Activated B cell treated with CpG ODN at 0.5 μM for 24 hours (primary cell): Measurements from ENCODE around the gene TEX11. TPM values are rescaled to one million over a fixed set of nuclear protein-coding genes. Genes with fewer than 3 reads are reported as not detected.
"Not testable (repeated sequence)": the region's sequence is repeated elsewhere in the genome, so short reads cannot be mapped to it uniquely, and the experiment has no call there.

ENCODE experiments used
- ATAC-seq: fragments of 200-7000 bp; cut with Tn5 transposase; one replicate; pipeline ENCODE4 v1.10.0; 2021; ENCODE audit warnings: low read depth, mild to moderate bottlenecking, moderate library complexity
- CTCF ChIA-PET: fragments of 350-600 bp; sonication (Branson Sonifier 250); formaldehyde crosslinking; loops from one replicate; lab custom pipeline; 2021; ENCODE audit warnings: antibody characterized with exemption; lab: Charles Lee
- POLR2A ChIA-PET: fragments of 350-600 bp; sonication (Branson Sonifier 250); formaldehyde crosslinking; loops from one replicate; lab custom pipeline; 2021; ENCODE audit warnings: antibody characterized with exemption; lab: Charles Lee
- DNase-seq: peaks from one replicate; pipeline ENCODE4 v3.0.0; 2022
- H3K27ac Mint-ChIP-seq: one replicate; pipeline ENCODE4 v1.8.0; 2020; ENCODE audit warnings: mixed read lengths
- H3K27me3 Mint-ChIP-seq: one replicate; pipeline ENCODE4 v1.8.0; 2021; ENCODE audit warnings: mixed read lengths
- H3K36me3 Mint-ChIP-seq: one replicate; pipeline ENCODE4 v1.8.0; 2021; ENCODE audit warnings: low read depth, mixed read lengths
- H3K4me1 Mint-ChIP-seq: one replicate; pipeline ENCODE4 v1.8.0; 2021; ENCODE audit warnings: mixed read lengths
- H3K4me3 Mint-ChIP-seq: one replicate; pipeline ENCODE4 v1.8.0; 2020; ENCODE audit warnings: mild to moderate bottlenecking, mixed read lengths
- H3K9me3 Mint-ChIP-seq: one replicate; pipeline ENCODE4 v1.8.0; 2020; ENCODE audit warnings: mixed read lengths
- intact Hi-C: fragments of 100-400 bp; cut with micrococcal nuclease; formaldehyde crosslinking; loops from one replicate; pipeline ENCODE4 v1.15.1; 2024
- total RNA-seq: library from RNA; stranded (reverse); gene quantifications from 2 replicates; pipeline ENCODE4 v1.2.3, GENCODE V29; 2022
- TF ChIP-seq, protein P1 (sequence below): fragments of 200-600 bp; IDR thresholded peaks from one replicate; pipeline ENCODE4 v1.8.0; 2022; ENCODE audit warnings: antibody characterized with exemption, mild to moderate bottlenecking

TEX11 gene
- total RNA-seq, 1 donor from 2014 or later: not detected

- peaks cover 3% of the 10 kb centered on the region for H3K4me1 Mint-ChIP-seq
- TF ChIP-seq, protein P1, sequence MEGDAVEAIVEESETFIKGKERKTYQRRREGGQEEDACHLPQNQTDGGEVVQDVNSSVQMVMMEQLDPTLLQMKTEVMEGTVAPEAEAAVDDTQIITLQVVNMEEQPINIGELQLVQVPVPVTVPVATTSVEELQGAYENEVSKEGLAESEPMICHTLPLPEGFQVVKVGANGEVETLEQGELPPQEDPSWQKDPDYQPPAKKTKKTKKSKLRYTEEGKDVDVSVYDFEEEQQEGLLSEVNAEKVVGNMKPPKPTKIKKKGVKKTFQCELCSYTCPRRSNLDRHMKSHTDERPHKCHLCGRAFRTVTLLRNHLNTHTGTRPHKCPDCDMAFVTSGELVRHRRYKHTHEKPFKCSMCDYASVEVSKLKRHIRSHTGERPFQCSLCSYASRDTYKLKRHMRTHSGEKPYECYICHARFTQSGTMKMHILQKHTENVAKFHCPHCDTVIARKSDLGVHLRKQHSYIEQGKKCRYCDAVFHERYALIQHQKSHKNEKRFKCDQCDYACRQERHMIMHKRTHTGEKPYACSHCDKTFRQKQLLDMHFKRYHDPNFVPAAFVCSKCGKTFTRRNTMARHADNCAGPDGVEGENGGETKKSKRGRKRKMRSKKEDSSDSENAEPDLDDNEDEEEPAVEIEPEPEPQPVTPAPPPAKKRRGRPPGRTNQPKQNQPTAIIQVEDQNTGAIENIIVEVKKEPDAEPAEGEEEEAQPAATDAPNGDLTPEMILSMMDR: no peak
- no peaks in the 10 kb centered on the region for H3K9me3 Mint-ChIP-seq
- H3K27ac Mint-ChIP-seq: no peak overlapping the region
- ChIA-PET POLR2A (no interaction called here), CTCF (no interaction called here)
- intact Hi-C loops: no loop called here
- DNase-seq (no peak), ATAC-seq (no peak)
- peaks cover 3% of the 10 kb centered on the region for H3K27me3 Mint-ChIP-seq
- H3K4me3 Mint-ChIP-seq: no peak overlapping the region
- no peaks in the 10 kb centered on the region for H3K36me3 Mint-ChIP-seq
Measured at GRCh38 chrX:70527610-70528345, 380.7 kb downstream of the TEX11 start.

DNA sequence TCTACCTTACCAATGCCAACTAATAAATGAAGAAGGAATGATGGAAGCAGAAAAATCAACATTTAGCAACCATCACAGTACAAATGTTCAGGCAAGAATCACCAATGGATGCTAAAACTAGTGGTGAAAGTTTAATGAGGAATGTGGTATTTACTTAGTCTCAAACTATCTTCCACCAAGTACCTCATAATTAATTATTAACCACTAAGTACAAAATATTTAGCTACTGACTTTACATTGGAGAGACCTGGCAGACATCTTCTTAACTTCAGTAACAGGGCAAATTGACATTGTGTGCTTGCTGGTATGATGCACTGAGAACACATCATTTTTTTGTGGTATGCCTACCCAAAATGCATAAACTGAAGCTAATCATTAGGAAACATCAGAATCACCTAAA is 381.5 kb downstream of the TEX11 start:
- no peak overlapping the region for H3K27ac Mint-ChIP-seq
- H3K4me3 Mint-ChIP-seq: no peak overlapping the region
- H3K9me3 Mint-ChIP-seq: no peaks in the 10 kb centered on the region
- no peak for DNase-seq
- peaks cover 3% of the 10 kb centered on the region for H3K4me1 Mint-ChIP-seq
- ChIA-PET CTCF (no interaction called here), POLR2A (no interaction called here)
- intact Hi-C loops: no loop called here
- no peak for ATAC-seq
- peaks cover 3% of the 10 kb centered on the region for H3K27me3 Mint-ChIP-seq
- no peaks in the 10 kb centered on the region for H3K36me3 Mint-ChIP-seq
- TF ChIP-seq, protein P1: no peak

DNA sequence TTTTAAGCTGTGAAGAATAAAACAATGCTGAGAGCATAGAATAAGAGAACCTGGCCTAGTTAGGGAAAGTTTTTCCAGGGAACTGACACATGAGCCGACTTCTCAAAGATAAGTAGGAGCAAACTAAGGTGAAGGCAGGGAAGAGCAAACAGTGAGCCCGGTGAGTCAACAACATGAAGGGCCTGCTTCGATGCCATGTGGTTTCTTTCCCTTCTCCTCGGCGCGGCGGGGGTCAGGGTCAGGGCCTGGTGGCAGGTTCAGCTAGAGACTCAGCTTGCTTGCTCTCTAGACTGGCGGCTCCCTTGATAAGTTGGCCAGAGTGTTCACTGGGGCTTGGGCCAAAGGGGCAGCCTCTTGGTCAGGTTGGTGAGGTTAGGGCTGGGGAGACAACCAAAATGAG is 382.8 kb downstream of the TEX11 start:
- Mint-ChIP-seq H3K4me1 (peaks cover 3% of the 10 kb centered on the region), H3K9me3 (peaks cover 2% of the 10 kb centered on the region), H3K27ac (no peak overlapping the region), H3K4me3 (no peak overlapping the region), H3K36me3 (no peaks in the 10 kb centered on the region), H3K27me3 (no peaks in the 10 kb centered on the region)
- no peak for ATAC-seq
- DNase-seq: no peak
- TF ChIP-seq, protein P1: no peak
- POLR2A ChIA-PET: no interaction called here
- CTCF ChIA-PET: no interaction called here
- intact Hi-C loops: no loop called here

DNA sequence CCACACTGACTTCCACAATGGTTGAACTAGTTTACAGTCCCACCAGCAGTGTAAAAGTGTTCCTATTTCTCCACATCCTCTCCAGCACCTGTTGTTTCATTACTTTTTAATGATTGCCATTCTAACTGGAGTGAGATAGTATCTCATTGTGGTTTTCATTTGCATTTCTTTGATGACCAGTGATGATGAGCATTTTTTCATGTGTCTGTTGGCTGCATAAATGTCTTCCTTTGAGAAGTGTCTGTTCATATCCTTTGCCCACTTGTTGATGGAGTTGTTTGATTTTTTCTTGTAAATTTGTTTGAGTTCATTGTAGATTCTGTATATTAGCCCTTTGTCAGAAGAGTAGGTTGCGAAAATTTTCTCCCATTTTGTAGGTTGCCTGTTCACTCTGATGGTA is 392.8 kb downstream of the TEX11 start:
- intact Hi-C loops, H3K4me3 Mint-ChIP-seq, CTCF ChIA-PET, POLR2A ChIA-PET, H3K4me1 Mint-ChIP-seq, H3K36me3 Mint-ChIP-seq, H3K27me3 Mint-ChIP-seq, H3K27ac Mint-ChIP-seq, DNase-seq, H3K9me3 Mint-ChIP-seq, ATAC-seq: not testable (repeated sequence)

DNA sequence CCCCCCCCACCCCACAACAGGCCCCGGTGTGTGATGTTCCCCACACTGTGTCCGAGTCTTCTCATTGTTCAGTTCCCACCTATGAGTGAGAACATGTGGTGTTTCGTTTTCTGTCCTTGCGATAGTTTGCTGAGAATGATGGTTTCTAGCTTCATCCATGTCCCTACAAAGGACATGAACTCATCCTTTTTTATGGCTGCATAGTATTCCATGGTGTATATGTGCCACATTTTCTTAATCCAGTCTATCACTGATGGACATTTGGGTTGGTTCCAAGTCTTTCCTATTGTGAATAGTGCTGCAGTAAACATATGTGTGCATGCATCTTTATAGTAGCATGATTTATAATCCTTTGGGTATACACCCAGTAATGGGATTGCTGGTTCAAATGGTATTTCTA is 393.2 kb downstream of the TEX11 start:
- intact Hi-C loops, H3K9me3 Mint-ChIP-seq, DNase-seq, H3K4me3 Mint-ChIP-seq, H3K27ac Mint-ChIP-seq, CTCF ChIA-PET, H3K4me1 Mint-ChIP-seq, ATAC-seq, H3K27me3 Mint-ChIP-seq, H3K36me3 Mint-ChIP-seq, POLR2A ChIA-PET: not testable (repeated sequence)

DNA sequence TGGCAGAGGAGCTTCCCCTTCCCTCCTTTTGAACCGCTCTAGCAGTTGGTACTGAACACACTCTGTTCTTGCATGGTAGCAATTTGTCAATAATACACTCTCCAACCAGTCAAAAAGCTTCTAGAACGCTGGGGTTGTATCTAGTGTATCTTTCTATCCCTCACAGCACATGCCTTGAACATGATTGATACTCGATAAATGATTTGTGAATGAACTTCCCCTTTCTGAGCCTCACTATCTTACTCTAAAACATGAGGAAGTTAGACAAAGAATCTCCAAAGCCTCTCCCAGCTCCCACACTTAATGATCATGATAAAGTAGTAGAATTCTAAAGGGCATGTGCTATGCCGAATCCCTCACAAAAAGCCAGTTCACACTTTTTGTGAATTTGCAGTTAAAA is 399.4 kb downstream of the TEX11 start:
- H3K27me3 Mint-ChIP-seq: no peaks in the 10 kb centered on the region
- H3K4me3 Mint-ChIP-seq: no peak overlapping the region
- intact Hi-C loops: no loop called here
- no peak for ATAC-seq
- H3K27ac Mint-ChIP-seq: no peak overlapping the region
- peaks cover 12% of the 10 kb centered on the region for H3K4me1 Mint-ChIP-seq
- TF ChIP-seq, protein P1: no peak
- H3K9me3 Mint-ChIP-seq: no peaks in the 10 kb centered on the region
- H3K36me3 Mint-ChIP-seq: no peaks in the 10 kb centered on the region
- ChIA-PET CTCF (no interaction called here), POLR2A (no interaction called here)
- no peak for DNase-seq
